Glutamatergic neuron (in vitro differentiated cells): ENCODE data around the gene NAA40. TPM values are rescaled to one million over a fixed set of nuclear protein-coding genes. Genes with fewer than 3 reads are reported as not detected.
A peak's percentile ranks its signal among the peaks of the same experiment; 100 is the strongest.

Experiments used
- DNase-seq: peaks from one replicate; pipeline ENCODE4 v3.0.0; 2022
- H3K27ac Mint-ChIP-seq: one replicate; pipeline ENCODE4 v1.8.0; 2020; ENCODE audit warnings: mild to moderate bottlenecking, mixed read lengths, inconsistent platforms; ENCODE audit not compliant: unreplicated experiment
- H3K27me3 Mint-ChIP-seq: one replicate; pipeline ENCODE4 v1.8.0; 2020; ENCODE audit warnings: mild to moderate bottlenecking, moderate library complexity, mixed read lengths, inconsistent platforms; ENCODE audit not compliant: unreplicated experiment
- H3K36me3 Mint-ChIP-seq: one replicate; pipeline ENCODE4 v1.8.0; 2020; ENCODE audit warnings: mild to moderate bottlenecking, mixed read lengths, inconsistent platforms; ENCODE audit not compliant: unreplicated experiment
- H3K4me1 Mint-ChIP-seq: one replicate; pipeline ENCODE4 v1.8.0; 2020; ENCODE audit warnings: mild to moderate bottlenecking, low read depth, mixed read lengths, inconsistent platforms; ENCODE audit not compliant: unreplicated experiment
- H3K4me3 Mint-ChIP-seq: one replicate; pipeline ENCODE4 v1.8.0; 2020; ENCODE audit warnings: mild to moderate bottlenecking, mixed read lengths, inconsistent platforms; ENCODE audit not compliant: unreplicated experiment
- H3K9me3 Mint-ChIP-seq: one replicate; pipeline ENCODE4 v1.8.0; 2020; ENCODE audit warnings: mild to moderate bottlenecking, moderate library complexity, mixed read lengths, inconsistent platforms; ENCODE audit not compliant: unreplicated experiment
- total RNA-seq: library from RNA; stranded (reverse); fragmentation: NEBNext Ultra II Directional; extraction: Animal tissue kit (Norgen Biotek cat#: 25700); gene quantifications from one replicate; pipeline ENCODE4 v1.2.1, GENCODE V29; 2021; ENCODE audit not compliant: unreplicated experiment
- TF ChIP-seq, protein P1 (sequence below): fragments of 200-600 bp; sonication (generic); IDR thresholded peaks from one replicate; pipeline ENCODE4 v1.5.0; 2021; ENCODE audit not compliant: partially characterized antibody, unreplicated experiment

NAA40 gene
- total RNA-seq, 1 donor from 2014 or later: 68.0 TPM

DNA sequence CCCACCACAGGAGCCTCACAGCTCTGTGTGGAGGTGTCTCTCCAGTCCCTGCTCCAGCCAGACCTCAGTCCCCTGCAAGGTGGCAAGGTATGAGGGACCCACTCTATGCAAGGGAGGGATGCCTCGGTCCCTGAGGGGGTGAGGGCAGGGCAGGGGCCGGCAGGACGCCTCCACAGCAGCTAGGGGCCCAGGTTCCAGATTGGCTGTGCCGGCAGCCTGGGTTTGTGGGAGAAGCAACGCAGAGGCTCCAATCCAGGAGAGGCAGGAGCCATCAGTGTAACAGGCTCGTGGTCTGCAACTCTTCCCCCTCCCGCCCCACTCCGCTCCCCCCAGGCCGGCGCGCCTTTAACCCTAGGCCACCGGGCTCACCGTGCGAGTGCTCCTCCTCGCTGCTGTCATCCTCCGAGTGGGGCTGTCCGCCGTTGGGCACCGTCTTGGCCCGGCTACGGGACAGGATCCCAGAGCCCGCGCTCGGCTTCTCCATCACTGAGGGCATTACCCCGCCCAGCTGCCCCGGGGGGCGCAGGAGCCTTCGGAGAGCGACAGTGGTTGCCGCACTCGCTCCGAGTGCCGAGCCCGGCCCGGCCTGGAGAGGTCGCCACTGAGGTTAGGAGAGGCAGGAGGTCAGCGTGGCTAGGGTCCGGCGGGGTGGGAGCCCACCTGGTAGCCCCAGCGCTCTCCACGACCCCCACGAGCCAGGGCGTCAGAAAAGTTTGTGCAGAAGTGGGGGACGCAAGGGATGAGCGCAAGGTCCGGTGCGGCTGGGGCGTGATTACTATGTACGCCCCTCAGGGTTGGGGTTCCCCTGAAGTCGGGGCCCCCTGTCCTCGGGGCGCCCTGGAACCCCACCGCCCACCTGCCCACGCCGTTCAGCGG, 22.6 kb upstream of the NAA40 start:
- no peaks in the 10 kb centered on the region for H3K36me3 Mint-ChIP-seq
- peak; percentile 93 for DNase-seq
- peaks cover 25% of the 10 kb centered on the region for H3K9me3 Mint-ChIP-seq
- H3K4me1 Mint-ChIP-seq: peaks cover 19% of the 10 kb centered on the region
- TF ChIP-seq, protein P1, sequence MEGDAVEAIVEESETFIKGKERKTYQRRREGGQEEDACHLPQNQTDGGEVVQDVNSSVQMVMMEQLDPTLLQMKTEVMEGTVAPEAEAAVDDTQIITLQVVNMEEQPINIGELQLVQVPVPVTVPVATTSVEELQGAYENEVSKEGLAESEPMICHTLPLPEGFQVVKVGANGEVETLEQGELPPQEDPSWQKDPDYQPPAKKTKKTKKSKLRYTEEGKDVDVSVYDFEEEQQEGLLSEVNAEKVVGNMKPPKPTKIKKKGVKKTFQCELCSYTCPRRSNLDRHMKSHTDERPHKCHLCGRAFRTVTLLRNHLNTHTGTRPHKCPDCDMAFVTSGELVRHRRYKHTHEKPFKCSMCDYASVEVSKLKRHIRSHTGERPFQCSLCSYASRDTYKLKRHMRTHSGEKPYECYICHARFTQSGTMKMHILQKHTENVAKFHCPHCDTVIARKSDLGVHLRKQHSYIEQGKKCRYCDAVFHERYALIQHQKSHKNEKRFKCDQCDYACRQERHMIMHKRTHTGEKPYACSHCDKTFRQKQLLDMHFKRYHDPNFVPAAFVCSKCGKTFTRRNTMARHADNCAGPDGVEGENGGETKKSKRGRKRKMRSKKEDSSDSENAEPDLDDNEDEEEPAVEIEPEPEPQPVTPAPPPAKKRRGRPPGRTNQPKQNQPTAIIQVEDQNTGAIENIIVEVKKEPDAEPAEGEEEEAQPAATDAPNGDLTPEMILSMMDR: peak; percentile 69
- H3K27ac Mint-ChIP-seq: peak overlapping the region; percentile 94
- H3K4me3 Mint-ChIP-seq: peak overlapping the region; percentile 85
- H3K27me3 Mint-ChIP-seq: peaks cover 28% of the 10 kb centered on the region

DNA sequence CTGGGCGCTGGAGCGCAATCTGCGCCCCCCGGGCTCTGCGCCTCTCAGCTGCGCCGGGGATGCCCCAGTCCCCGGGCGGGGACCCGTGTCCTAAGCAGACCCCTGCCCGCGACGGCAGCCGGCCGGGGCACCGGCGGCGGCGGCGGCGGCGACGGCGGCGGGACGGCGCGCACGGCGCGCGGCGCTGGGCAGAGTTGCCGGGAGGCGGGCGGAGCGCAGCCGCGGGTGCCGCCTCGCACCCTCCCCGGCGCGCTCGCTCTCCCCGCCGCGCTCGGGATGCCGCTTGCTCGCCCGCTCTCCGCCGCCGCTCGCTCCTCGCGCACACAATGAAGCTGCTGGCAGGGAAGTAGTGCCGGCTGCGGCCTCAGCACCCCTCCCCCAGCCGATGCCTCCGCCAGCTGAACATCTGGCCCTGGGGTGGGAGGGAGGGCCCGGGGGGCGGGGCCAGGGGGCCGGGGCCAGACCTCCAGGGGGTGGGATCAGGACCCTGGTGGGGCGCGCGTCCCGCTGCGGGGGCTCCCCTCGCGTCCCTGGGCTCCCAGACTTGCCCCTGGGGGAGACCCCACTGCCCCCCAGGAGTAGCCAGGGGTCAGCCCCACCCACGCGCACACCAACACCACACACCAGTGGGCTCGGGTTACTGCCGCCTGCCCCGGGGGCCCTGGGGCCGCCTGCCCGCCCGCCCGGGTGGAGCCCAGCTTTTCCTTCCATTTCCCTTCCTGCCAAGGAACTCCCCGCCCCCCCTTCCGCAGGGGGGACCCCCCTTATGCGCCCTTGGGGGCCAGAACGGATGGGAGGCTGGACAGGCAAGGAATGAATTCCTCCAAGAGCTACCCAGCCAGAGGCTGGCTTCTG, 21.7 kb upstream of the NAA40 start, which contains the start of gene RCOR2:
Gene RCOR2, minus strand, starts transcription at position 328 of the 855 bp plus-strand sequence. CDS start 708 bp downstream, outside the sequence.
- H3K36me3 Mint-ChIP-seq: no peaks in the 10 kb centered on the region
- H3K27me3 Mint-ChIP-seq: peaks cover 26% of the 10 kb centered on the region
- peak within 1 kb of the TSS; percentile 88 for H3K4me3 Mint-ChIP-seq
- H3K4me1 Mint-ChIP-seq: peaks cover 18% of the 10 kb centered on the region
- TF ChIP-seq, protein P1: no peak
- H3K9me3 Mint-ChIP-seq: peaks cover 22% of the 10 kb centered on the region
- peak; percentile 91 for DNase-seq
- peak within 1 kb of the TSS; percentile 97 for H3K27ac Mint-ChIP-seq

DNA sequence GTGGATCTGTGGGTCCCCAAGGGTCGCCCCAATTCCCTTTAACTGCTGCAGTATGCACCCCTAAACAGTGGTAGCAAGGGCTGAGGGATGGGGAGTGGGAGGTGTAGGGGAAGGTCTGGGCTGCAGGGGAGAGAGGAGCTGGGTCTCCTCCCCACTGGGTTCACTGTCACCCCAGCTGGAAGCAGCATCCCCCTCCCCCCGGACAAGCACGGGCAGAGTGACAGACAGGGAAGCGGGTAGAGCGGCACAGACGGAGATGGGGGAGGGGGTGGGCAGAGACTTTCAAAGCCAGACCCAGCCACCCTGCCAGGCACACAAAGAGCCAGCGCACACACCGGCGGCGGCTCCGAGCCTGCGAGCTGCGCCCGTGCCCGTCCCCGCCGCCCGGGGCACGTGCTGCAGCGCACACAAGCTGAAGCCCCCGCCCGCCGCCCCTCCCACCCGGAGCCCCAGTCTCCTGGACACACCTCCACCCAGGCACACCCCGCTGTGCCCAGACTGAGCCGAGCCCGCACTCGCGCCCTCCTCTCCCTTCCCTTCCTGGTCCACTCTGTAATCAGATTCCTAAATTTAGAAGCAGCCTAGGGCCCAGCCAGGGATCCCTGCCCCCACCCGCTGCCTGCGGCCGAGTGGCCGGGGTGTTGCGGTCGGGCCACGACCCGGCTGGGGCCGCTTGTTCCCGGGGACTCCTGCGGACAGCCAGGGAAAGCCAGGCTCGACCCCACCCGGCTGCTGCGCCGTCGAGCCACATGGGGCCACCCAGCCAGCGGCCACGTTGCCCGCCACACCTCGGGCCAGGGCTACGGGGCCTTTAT, 20.9 kb upstream of the NAA40 start:
- Mint-ChIP-seq H3K27ac (peak overlapping the region; percentile 100), H3K4me3 (peak overlapping the region; percentile 93), H3K9me3 (peaks cover 15% of the 10 kb centered on the region), H3K36me3 (no peaks in the 10 kb centered on the region), H3K4me1 (peaks cover 11% of the 10 kb centered on the region), H3K27me3 (peaks cover 20% of the 10 kb centered on the region)
- DNase-seq: peak; percentile 89
- TF ChIP-seq, protein P1: peak; percentile 18

DNA sequence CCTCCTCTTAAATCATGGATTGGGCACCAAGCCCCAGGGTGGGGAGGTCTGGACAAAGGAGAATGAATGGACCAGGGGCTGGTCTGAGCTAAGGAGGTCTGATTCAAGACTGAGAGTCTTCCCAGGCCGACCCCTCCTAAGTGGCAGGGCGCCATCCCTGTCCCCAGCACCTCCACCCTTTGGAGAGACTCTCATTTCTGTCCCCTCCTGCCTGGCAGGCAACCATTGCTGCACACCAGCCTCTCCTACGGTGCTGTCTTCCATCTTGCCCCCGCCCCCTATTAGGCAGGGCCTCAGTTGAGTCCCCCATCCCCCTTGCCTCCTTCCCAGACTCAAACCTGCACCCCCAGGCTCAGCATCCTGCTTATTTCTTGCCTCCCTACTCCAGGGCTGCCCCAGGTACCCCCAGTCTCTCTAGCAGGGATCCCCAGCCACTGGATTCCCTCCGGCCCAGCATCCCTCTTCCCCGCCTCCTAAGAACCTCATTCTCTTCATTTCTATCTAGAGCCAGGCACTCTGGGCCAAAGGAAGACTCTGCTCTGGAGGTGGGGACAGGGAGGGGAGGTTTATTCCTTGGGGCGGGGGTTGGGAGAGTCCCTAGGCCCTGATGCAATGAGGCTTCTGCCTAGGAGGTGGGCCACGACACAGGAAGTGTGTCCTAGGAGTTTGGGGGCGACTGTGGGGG, 20.2 kb upstream of the NAA40 start:
- Mint-ChIP-seq H3K9me3 (peaks cover 14% of the 10 kb centered on the region), H3K27me3 (peaks cover 21% of the 10 kb centered on the region), H3K27ac (peak overlapping the region; percentile 100), H3K36me3 (no peaks in the 10 kb centered on the region), H3K4me1 (peaks cover 12% of the 10 kb centered on the region), H3K4me3 (peak overlapping the region; percentile 93)
- TF ChIP-seq, protein P1: peak; percentile 4
- DNase-seq: peak; percentile 58
